Femur (tissue), 1 donor: Measurements from ENCODE around the gene ALPI.
"Not testable (repeated sequence)": the region's sequence is repeated elsewhere in the genome, so short reads cannot be mapped to it uniquely, and the experiment has no call there.

Experiments
- DNase-seq: peaks from one replicate; pipeline ENCODE4 v3.0.0-alpha.2; 2017

Gene ALPI

GRCh38 chr2:232421189-232421785, 34.7 kb upstream of the ALPI start:
- DNase-seq, result no peak

DNA sequence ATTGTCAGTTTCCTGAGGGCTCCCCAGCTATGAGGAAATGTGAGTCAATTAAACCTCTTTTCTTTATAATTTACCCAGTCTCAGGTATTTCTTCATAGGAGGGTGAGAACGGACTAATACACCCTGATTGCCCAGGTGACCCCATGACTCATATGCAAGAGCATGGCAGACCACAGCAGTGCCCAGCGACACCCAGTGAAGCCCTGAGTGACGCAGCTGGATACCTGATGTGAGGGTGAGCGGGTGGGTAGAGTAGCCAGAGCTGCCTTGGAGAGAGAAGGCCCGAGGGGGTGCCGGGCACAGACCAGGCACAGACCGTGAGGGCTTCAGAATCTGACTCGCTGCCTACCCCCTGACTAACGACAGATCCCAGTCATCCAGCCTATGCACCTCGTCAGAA, 33.9 kb upstream of the ALPI start:
- no peak for DNase-seq

- DNase-seq, result not testable (repeated sequence)
Observed at GRCh38 chr2:232422996-232423395, 33.0 kb upstream of the ALPI start.

- not testable (repeated sequence) for DNase-seq
Observed at GRCh38 chr2:232423407-232423806, 32.5 kb upstream of the ALPI start.

DNA sequence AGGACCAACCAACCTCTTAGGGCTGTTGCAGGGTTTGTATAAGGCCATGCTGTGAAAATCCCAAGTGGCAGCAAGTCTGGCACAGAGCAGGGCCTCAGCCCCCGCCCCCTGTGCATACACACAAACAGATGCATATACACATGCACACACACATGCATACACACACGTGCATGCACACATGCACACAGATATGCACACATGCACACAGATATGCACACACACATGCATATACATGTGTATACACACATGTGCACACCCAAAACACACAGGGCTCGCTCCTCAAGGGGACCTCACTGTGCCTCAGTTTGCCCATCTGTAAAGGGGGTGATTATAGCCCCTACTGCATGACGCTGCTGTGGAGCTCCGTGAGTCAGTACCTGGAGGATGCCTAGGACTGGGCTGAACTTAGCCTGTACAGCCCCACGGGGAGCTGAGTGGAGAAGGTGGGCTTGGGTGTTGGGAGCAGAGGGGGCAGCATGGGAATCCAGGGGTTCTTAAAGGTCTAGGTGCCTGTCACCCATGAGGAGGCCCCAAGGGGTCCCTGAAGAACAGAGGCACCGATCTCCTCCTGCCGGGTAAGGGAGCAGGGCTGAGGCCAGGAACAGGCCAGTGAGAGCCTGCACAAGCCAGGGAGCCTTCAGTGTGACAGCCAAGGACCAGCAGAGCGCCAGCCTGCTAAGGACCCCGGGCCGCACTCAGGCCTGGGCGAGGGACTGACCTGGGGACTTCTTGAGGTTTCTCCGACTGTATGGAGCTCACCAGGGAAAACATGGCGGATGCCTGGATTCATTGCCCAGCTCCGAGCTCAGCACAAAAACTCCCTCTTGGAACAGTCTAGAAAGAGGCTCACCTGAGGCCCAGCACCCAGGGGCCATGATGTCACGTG, 24.0 kb upstream of the ALPI start:
- peak; percentile 6 for DNase-seq

GRCh38 chr2:232432598-232433184, 23.3 kb upstream of the ALPI start:
- DNase-seq, result peak; percentile 12

GRCh38 chr2:232433622-232434021, 22.3 kb upstream of the ALPI start:
- DNase-seq, result not testable (repeated sequence)

GRCh38 chr2:232434091-232434490, 21.9 kb upstream of the ALPI start:
- peak; percentile 5 for DNase-seq

- DNase-seq, result peak; percentile 9
Observed at GRCh38 chr2:232434563-232435374, 21.2 kb upstream of the ALPI start.

DNA sequence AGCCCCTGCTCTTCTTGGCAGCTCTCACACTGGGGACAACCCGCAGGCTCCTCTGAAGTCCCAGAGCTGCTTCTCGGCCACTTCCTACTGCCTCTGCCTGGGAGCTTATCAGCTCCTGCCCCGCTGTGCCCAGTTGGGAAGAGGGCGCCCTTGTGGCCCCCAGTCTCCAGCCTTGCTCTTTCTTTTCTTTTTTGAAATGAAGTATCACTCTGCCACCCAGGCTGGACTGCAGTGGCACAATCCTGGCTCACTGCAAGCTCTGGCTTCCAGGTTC, 20.6 kb upstream of the ALPI start:
- DNase-seq, result no peak

- DNase-seq, result no peak
Observed at GRCh38 chr2:232435805-232436204, 20.1 kb upstream of the ALPI start.

DNA sequence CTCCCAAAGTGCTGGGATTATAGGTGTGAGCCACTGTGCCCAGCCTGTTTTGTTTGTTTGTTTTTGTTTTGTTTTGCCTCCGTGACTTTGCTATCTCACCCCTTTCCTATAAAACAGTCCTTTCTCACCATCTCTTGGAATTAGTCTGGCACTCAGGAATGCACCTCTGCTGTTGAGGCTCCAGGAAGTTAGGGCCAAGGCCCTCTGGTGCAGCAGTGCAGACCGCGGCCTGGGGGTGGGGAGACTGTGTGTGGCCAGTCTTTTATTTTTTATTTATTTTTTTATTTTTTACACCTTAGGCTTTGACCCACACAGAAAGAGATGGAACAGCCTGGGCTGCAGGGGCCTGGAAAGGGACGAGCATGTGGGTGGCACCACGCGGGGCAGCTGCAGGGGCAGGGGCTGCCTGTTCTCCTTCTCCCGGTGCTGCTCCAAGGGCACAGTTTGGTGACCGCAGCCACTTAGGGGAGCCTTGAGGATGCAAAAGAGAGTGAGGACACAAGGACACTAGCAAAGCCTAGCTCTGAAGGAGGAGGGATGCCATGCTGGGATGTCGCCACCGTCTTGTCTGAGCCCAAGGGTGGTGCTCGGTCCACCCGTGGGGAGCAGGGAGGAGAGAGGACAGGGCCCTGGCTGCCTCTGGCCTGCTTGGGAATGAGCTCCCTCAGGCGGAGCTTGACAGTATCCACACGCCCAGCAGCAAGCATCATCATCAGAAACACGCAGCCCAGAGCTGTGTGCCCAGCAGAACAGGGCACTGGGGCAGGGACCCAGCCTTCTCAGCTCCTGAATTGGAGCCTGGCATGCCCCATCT, 19.4 kb upstream of the ALPI start:
- DNase-seq, result no peak

DNA sequence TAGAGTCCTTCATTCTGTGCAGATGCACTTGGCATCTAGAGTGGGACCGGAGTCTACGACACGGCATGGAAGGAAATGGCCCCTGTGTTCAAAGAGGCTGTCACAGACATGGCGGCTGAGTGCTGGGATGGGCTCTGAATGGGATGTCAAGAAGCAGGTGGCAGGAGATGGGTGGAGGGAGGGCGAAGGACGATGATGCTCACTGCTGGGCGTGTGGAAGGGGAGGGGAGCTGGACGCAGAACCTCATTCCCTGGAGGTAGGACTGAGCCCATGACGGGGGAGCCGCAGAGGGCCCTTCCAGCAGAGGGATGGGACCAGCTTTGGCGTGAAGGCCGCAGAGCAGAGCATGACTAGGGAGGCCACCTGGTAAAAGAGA, 18.8 kb upstream of the ALPI start:
- DNase-seq, result no peak

GRCh38 chr2:232438091-232438490, 17.9 kb upstream of the ALPI start:
- no peak for DNase-seq

DNA sequence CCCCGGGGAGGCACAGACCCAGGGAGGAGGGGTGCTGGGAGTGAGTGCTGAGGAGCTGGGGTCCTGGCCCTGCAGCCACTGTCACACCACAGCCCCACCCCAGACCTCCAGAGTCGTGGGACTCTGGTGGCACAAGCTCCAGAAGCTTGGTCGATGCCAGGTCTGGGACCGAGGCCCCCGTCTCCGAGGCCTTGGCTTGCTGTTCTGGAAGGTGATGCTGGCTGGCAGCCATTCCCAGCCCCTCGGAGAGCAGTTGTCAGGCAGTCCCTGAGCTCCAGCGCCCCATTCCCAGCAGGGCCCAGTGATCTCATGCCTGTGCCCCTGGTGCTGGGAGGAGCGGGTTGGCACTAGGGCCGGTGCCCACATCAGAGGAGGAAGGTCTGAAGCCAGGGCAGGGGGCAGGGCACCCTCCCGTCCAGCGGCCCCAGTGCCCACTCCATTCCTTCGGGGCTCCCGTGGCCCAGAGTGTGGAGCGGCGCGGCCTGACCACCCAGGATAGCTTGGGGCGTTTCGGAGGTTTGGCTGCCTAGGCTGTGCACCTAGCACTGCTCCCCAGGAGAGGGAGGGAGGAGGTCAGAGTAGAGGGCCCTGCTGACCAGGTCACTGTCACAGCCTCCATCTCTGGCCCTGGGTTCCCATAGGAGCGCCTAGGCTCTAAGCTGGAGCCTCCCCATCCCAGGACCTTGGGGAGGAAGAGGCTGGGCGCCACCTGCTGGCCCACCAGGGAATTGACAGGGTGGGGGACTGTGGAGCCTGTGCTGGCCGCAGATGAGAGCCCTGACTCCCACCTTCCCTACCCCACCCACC, 16.8 kb upstream of the ALPI start:
- DNase-seq, result peak; percentile 39

DNA sequence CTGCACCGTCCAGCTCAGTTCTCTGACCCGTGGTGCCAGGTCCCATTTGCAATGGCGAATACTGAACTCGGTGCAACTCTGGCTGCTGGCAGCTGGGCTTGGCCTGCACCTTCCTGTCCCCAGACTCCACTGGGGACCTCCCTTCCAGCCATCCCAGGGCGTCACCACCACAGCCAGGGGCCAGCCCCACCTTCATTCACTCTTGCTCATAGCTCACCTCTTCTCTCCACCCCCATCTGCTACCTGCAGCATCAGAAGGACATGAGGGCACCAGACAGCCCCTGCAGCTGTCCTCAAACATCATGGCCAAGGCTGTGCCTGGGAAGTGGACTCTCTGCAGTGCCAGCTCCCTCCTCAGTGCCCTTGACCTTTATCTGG, 16.2 kb upstream of the ALPI start:
- peak; percentile 15 for DNase-seq

DNA sequence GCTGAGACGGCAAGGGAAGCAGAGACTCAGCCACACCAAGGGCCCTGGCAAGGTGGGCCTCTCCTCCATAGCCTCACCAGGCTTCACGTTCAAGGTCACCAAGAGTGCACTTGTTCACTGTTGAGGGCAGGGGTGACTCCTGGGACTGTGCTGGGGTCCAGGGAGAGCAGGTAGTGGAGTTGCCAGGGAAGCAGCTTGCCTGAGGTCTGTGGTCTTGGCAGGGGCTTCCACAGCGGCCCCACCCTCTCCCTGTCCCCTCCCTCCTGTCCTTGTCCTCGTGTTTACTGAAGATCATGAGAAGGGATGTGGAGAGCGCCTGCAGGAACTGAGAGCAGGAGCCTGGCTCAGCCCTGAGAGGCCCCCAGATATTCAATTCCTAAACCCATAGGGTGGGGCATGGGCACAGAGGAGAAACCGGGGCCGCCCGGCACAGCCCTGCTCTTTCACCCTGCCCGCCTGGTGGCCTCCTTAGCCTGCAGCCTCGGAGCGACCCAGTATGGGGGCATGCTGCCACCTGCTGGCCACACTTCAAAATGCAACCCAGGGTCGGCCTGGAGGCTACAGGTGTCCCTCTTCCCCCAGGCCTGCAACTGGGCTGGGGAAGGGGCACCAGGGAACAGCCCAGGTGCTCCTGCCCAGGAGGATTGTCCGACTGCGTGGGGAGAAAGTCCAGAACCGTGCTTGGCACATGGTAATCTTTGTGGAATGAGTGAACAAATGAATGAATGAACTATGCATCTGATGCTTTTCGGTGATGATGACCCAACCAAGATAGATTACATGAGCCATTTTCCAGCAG, 15.5 kb upstream of the ALPI start:
- peak; percentile 87 for DNase-seq

- DNase-seq, result no peak
Observed at GRCh38 chr2:232441147-232441651, 14.8 kb upstream of the ALPI start.

DNA sequence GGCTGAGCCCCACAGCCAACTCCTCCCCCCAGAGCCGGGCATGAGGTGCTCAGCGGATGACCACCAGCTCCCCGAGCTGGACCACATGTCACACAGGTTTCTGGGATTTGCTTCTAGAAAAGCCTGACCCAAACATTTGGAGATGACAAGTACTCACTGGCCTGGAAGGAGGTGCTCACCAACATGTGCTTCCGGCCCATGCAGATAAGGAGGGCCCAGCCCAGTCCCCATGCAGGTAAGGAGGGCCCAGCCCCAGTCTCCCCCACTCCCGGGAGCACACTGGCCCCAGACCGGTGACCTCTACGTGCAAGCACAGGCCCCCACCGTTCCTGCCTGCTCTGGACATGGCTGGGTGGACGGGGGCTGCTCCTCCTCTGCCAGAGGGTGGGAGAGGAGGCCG, 14.0 kb upstream of the ALPI start:
- DNase-seq, result not testable (repeated sequence)

GRCh38 chr2:232442431-232442830, 13.5 kb upstream of the ALPI start:
- not testable (repeated sequence) for DNase-seq

- DNase-seq, result not testable (repeated sequence)
Observed at GRCh38 chr2:232443047-232443446, 12.9 kb upstream of the ALPI start.
